ENCODE measurements around the gene FAM13A.

- TF ChIP-seq MEF2A (IDR thresholded peaks at IDR 0.05; ENCODE audit: borderline replicate concordance, low read depth) (no peak), TAF1 (IDR thresholded peaks at IDR 0.05; ENCODE audit: borderline replicate concordance, low read depth, low read length) (no peak), POLR2AphosphoS5 (IDR thresholded peaks at IDR 0.05; ENCODE audit: low read depth, low read length) (no peak), CHD2 (IDR thresholded peaks at IDR 0.05; ENCODE audit: low read length, partially characterized antibody) (no peak), SMC3 (IDR thresholded peaks at IDR 0.05; ENCODE audit: low read depth, low read length) (no peak), YY1 (IDR thresholded peaks at IDR 0.05; ENCODE audit: low read depth) (no peak), RFX5 (IDR thresholded peaks at IDR 0.05; ENCODE audit: low read length) (no peak), JUND (IDR thresholded peaks at IDR 0.05) (no peak), RAD21 (IDR thresholded peaks at IDR 0.05; ENCODE audit: low read length) (no peak), USF1 (IDR thresholded peaks at IDR 0.05; ENCODE audit: borderline replicate concordance, low read depth) (no peak)
- TF ChIP-seq, protein P1, sequence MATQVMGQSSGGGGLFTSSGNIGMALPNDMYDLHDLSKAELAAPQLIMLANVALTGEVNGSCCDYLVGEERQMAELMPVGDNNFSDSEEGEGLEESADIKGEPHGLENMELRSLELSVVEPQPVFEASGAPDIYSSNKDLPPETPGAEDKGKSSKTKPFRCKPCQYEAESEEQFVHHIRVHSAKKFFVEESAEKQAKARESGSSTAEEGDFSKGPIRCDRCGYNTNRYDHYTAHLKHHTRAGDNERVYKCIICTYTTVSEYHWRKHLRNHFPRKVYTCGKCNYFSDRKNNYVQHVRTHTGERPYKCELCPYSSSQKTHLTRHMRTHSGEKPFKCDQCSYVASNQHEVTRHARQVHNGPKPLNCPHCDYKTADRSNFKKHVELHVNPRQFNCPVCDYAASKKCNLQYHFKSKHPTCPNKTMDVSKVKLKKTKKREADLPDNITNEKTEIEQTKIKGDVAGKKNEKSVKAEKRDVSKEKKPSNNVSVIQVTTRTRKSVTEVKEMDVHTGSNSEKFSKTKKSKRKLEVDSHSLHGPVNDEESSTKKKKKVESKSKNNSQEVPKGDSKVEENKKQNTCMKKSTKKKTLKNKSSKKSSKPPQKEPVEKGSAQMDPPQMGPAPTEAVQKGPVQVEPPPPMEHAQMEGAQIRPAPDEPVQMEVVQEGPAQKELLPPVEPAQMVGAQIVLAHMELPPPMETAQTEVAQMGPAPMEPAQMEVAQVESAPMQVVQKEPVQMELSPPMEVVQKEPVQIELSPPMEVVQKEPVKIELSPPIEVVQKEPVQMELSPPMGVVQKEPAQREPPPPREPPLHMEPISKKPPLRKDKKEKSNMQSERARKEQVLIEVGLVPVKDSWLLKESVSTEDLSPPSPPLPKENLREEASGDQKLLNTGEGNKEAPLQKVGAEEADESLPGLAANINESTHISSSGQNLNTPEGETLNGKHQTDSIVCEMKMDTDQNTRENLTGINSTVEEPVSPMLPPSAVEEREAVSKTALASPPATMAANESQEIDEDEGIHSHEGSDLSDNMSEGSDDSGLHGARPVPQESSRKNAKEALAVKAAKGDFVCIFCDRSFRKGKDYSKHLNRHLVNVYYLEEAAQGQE (IDR thresholded peaks at IDR 0.05; ENCODE audit: low read depth, low read length) = no peak
Observed at GRCh38 chr4:88737307-88737941, 319.6 kb downstream of the FAM13A start.
